Natural killer cell (primary cell): ENCODE results near the gene ABCC1. TPM values are rescaled to one million over a fixed set of nuclear protein-coding genes. Genes with fewer than 3 reads are reported as not detected.
A peak's percentile ranks its signal among the peaks of the same experiment; 100 is the strongest.

Experiments used
- ATAC-seq, 3 donors: fragments of 150-1000 bp in 2 of 3; fragments of 200-7000 bp in 1 of 3; cut with Tn5 transposase; 1 replicate in 1 of 3; 2 replicates in 2 of 3; pipeline ENCODE4 v1.10.0; 2021; ENCODE audit warnings: mild to moderate bottlenecking in 2 of 3, moderate library complexity in 2 of 3
- DNase-seq, 2 donors: peaks; one replicate each; pipeline versions ENCODE4 v3.0.0 to v3.0.0-alpha.2; 2013 to 2021; ENCODE audit warnings: mixed read lengths in 1 of 2
- H3K27ac ChIP-seq: one replicate; pipeline ENCODE4 v1.5.1; 2013; ENCODE audit warnings: mild to moderate bottlenecking, low read length
- H3K27me3 ChIP-seq: one replicate; pipeline ENCODE4 v1.6.1; 2013; ENCODE audit warnings: low read length; ENCODE audit not compliant: control insufficient read depth, insufficient read depth
- H3K36me3 ChIP-seq: one replicate; pipeline ENCODE4 v1.6.1; 2013; ENCODE audit warnings: low read length; ENCODE audit not compliant: control insufficient read depth, insufficient read depth
- H3K4me1 ChIP-seq: one replicate; pipeline ENCODE4 v1.6.1; 2013; ENCODE audit warnings: low read length; ENCODE audit not compliant: control insufficient read depth, insufficient read depth
- H3K4me3 ChIP-seq: one replicate; pipeline ENCODE4 v1.5.1; 2013; ENCODE audit warnings: low read length
- H3K9me3 ChIP-seq: one replicate; pipeline ENCODE4 v1.6.1; 2013; ENCODE audit warnings: low read length; ENCODE audit not compliant: control insufficient read depth, insufficient read depth
- H3K27ac Mint-ChIP-seq, 2 donors: one replicate each; pipeline ENCODE4 v1.8.0; 2022; ENCODE audit warnings: mild to moderate bottlenecking in 2 of 2, mixed read lengths in 2 of 2, moderate library complexity in 1 of 2
- H3K27me3 Mint-ChIP-seq, 2 donors: one replicate each; pipeline ENCODE4 v1.8.0; 2022; ENCODE audit warnings: low read depth in 2 of 2, mixed read lengths in 2 of 2
- H3K36me3 Mint-ChIP-seq: one replicate; pipeline ENCODE4 v1.8.0; 2022; ENCODE audit warnings: mixed read lengths
- H3K4me1 Mint-ChIP-seq, 2 donors: one replicate each; pipeline ENCODE4 v1.8.0; 2022; ENCODE audit warnings: mixed read lengths in 2 of 2
- H3K4me3 Mint-ChIP-seq: one replicate; pipeline ENCODE4 v1.8.0; 2022; ENCODE audit warnings: mild to moderate bottlenecking, moderate library complexity, mixed read lengths
- H3K9me3 Mint-ChIP-seq, 2 donors: one replicate each; pipeline ENCODE4 v1.8.0; 2022; ENCODE audit warnings: mixed read lengths in 2 of 2
- WGBS: methylation state at CpG from one replicate; pipeline ENCODE4 v1.1.7; 2013; ENCODE audit warnings: missing lambda C conversion rate; ENCODE audit not compliant: insufficient coverage; 5-methylcytosine and 5-hydroxymethylcytosine counted together
- intact Hi-C: fragments of 100-400 bp; cut with micrococcal nuclease; formaldehyde crosslinking; loops from one replicate; pipeline ENCODE4 v1.14.2; 2022
- total RNA-seq, 4 donors: library from RNA; stranded (reverse); fragments of 120-200 nt in 1 of 4; gene quantifications; one replicate each; pipeline versions ENCODE4 v1.2.3 to v1.2.4, GENCODE V29; 2013 to 2022
- TF ChIP-seq, protein P1 (sequence below): fragments of 200-600 bp; IDR thresholded peaks from one replicate; pipeline ENCODE4 v1.8.0; 2022; ENCODE audit warnings: antibody characterized with exemption

The ABCC1 gene
- total RNA-seq, 3 donors from 2014 or later (not counting 1 experiment from before 2014, with no cell fraction given), result 24.5 to 53.9 (median 27.9) TPM

- intact Hi-C loops, result loop anchor here (5.0 kb wide), 1 partner anchor 65 kb away; the partner anchor contains the start of gene CEP20
- DNase-seq (no peak), ATAC-seq (no peak)
- Mint-ChIP-seq H3K4me3 (peak overlapping the region; percentile 79), H3K27me3 (no peaks in the 10 kb centered on the region), H3K4me1 (peaks cover 27 to 47% of the 10 kb centered on the region in 2 donors), H3K9me3 (no peaks in the 10 kb centered on the region), H3K27ac (peak overlapping the region; percentile 83 to 88), H3K36me3 (no peaks in the 10 kb centered on the region)
- WGBS, result 91% methylated on average over 8 of the region's 8 CpGs
- Histone ChIP-seq H3K27me3 (no peaks in the 10 kb centered on the region), H3K4me3 (no peak overlapping the region), H3K4me1 (peaks cover 47% of the 10 kb centered on the region), H3K9me3 (no peaks in the 10 kb centered on the region), H3K36me3 (no peaks in the 10 kb centered on the region), H3K27ac (no peak overlapping the region)
- TF ChIP-seq, protein P1, sequence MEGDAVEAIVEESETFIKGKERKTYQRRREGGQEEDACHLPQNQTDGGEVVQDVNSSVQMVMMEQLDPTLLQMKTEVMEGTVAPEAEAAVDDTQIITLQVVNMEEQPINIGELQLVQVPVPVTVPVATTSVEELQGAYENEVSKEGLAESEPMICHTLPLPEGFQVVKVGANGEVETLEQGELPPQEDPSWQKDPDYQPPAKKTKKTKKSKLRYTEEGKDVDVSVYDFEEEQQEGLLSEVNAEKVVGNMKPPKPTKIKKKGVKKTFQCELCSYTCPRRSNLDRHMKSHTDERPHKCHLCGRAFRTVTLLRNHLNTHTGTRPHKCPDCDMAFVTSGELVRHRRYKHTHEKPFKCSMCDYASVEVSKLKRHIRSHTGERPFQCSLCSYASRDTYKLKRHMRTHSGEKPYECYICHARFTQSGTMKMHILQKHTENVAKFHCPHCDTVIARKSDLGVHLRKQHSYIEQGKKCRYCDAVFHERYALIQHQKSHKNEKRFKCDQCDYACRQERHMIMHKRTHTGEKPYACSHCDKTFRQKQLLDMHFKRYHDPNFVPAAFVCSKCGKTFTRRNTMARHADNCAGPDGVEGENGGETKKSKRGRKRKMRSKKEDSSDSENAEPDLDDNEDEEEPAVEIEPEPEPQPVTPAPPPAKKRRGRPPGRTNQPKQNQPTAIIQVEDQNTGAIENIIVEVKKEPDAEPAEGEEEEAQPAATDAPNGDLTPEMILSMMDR, result no peak
Observed at GRCh38 chr16:15951852-15952251, 2.4 kb downstream of the ABCC1 start.

DNA sequence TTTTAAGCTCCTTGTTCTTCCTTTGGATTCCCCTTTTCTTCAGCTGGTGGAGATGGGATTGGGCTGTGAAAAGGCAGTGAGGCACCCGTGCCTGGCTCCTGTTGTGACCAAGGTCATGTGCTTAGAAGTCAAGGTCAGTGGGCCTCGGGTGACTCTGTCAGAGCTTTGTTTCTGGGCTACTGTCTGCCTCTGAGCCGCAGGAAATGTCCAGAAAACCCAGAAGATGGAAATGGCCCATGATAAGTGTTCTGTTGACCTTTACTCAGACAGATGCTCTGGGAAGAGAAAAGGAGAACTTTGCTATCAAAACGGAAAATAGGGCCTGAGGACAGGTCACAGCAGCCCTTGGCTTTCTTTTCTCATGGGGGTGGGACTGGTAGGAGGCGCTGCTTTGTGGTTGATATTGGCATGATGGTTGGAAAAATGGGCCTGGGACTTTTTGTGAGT, 2.9 kb downstream of the ABCC1 start:
- H3K27me3 ChIP-seq, result no peaks in the 10 kb centered on the region
- H3K36me3 ChIP-seq, result no peaks in the 10 kb centered on the region
- Mint-ChIP-seq H3K4me1 (peaks cover 27 to 47% of the 10 kb centered on the region in 2 donors), H3K4me3 (peak overlapping the region; percentile 9), H3K27ac (peak overlapping the region; percentile 83 to 88), H3K36me3 (no peaks in the 10 kb centered on the region), H3K27me3 (no peaks in the 10 kb centered on the region), H3K9me3 (no peaks in the 10 kb centered on the region)
- H3K4me1 ChIP-seq, result peaks cover 47% of the 10 kb centered on the region
- ATAC-seq (no peak), DNase-seq (peak in 1 of 2 donors; percentile 49)
- WGBS, result 44% methylated on average over 4 of the region's 5 CpGs
- TF ChIP-seq, protein P1, result no peak
- no peak overlapping the region for H3K27ac ChIP-seq
- intact Hi-C loops, result loop anchor here (5.0 kb wide), 1 partner anchor 65 kb away; the partner anchor contains the start of gene CEP20
- no peak overlapping the region for H3K4me3 ChIP-seq
- H3K9me3 ChIP-seq, result no peaks in the 10 kb centered on the region

GRCh38 chr16:15953477-15953876, 4.1 kb downstream of the ABCC1 start:
- Histone ChIP-seq H3K4me3 (no peak overlapping the region), H3K27ac (no peak overlapping the region), H3K4me1 (peaks cover 50% of the 10 kb centered on the region), H3K27me3 (no peaks in the 10 kb centered on the region), H3K9me3 (no peaks in the 10 kb centered on the region), H3K36me3 (no peaks in the 10 kb centered on the region)
- intact Hi-C loops, result loop anchor here (5.0 kb wide), 1 partner anchor 66 kb away; the partner anchor contains the start of gene CEP20
- no peak for DNase-seq
- peaks cover 27 to 47% of the 10 kb centered on the region in 2 donors for H3K4me1 Mint-ChIP-seq
- 91% methylated on average over 8 of the region's 8 CpGs for WGBS
- no peak overlapping the region for H3K4me3 Mint-ChIP-seq
- H3K27me3 Mint-ChIP-seq, result no peaks in the 10 kb centered on the region
- H3K36me3 Mint-ChIP-seq, result no peaks in the 10 kb centered on the region
- ATAC-seq, result no peak
- no peaks in the 10 kb centered on the region for H3K9me3 Mint-ChIP-seq
- H3K27ac Mint-ChIP-seq, result no peak overlapping the region
- TF ChIP-seq, protein P1, result no peak
